GM19035 (cell line): ENCODE data around the gene GOLIM4.
A peak's percentile ranks its signal among the peaks of the same experiment; 100 is the strongest.
"Not testable (repeated sequence)": the region's sequence is repeated elsewhere in the genome, so short reads cannot be mapped to it uniquely, and the experiment has no call there.

ENCODE experiments used
- ATAC-seq: cut with Tn5 transposase; IDR thresholded peaks from one replicate; pipeline ENCODE4 v1.9.1; 2021; ENCODE audit not compliant: unreplicated experiment

GOLIM4 gene

DNA sequence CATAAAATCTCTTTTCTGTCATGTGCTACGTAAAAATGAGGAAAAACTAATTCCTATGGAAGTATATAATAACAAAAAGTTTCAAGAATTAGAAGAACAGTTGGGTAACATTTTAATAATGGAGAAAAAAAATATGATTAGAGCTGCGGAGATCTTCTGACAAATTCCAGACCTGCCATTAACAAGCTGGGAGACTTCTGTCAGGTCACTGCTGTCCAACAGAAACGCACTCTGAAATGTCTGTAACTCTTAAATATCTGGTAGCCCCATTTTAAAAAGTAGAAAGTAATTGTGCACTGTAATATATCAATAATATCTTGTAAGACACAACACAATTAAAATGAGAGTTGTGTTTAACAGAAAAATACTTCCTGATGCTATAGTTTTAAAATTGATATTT lies 15.7 kb downstream of the GOLIM4 start:
- no peak for ATAC-seq

DNA sequence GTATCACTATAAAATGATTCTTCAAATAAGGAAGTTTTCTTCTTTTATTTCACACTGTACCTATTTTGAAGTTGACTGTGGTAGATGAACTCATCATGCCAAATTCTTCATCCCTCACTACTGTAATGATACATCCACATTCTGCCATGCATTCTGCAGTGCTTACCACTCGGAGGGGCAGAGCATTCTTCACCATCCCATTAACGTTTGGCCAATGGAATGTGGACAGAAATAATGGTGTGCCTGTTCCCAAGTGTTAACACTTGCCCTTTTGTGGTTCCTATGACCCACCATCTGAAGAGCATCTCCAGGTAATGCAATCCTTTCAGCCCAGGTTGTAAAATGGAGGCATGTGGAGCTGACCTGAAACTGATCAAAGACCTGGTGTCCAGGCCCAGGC lies 18.6 kb downstream of the GOLIM4 start:
- no peak for ATAC-seq

DNA sequence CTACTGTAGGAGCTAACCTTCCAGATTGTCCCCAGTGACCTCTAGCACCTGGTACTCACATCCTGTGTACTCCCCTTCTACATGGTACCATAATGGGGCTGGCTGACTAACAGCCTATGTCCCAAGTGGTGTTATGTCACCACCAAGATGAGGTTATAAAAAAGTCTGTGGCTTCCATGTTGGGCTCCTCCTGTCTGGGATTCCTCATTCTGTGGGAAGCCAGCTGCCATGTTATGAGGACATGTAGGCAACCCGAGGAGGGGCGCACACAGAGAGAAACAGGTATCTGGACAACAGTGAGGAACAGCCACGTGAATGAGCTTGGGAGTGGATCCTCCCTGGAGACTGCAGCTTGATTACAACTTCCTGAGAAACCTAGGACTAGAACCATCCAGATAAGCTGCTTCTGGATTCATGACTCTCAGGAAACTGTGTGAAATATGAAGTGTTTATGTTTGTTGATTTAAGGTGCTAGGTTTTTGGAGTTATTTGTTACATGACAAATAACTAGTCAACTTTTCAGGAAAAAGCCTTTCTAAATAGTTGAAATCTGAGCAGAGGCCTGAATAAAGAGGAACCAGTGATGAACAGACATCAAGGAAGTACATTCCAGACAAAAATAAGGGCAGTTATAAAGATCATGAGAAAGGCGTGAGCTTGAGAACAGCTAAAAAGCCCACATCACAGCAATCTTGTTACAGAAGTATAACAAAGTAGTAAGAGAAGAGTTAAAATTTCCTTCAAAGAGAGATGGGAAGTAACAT lies 21.7 kb downstream of the GOLIM4 start:
- no peak for ATAC-seq

DNA sequence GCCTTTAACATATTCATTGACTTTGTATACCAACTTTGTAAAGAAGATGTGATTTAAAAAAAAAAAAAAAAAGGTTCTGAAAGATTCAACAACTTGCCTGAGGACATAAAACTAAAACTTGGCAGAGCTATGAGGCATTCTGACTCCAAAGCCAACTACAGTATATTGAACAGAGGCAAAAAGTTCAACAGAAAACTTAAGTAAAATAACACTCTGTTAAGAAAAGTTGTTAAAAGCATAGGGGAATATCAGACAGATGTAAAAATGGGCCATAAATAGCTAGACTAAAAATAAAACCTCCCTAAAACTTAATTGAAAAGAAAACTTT lies 23.4 kb downstream of the GOLIM4 start:
- no peak for ATAC-seq

DNA sequence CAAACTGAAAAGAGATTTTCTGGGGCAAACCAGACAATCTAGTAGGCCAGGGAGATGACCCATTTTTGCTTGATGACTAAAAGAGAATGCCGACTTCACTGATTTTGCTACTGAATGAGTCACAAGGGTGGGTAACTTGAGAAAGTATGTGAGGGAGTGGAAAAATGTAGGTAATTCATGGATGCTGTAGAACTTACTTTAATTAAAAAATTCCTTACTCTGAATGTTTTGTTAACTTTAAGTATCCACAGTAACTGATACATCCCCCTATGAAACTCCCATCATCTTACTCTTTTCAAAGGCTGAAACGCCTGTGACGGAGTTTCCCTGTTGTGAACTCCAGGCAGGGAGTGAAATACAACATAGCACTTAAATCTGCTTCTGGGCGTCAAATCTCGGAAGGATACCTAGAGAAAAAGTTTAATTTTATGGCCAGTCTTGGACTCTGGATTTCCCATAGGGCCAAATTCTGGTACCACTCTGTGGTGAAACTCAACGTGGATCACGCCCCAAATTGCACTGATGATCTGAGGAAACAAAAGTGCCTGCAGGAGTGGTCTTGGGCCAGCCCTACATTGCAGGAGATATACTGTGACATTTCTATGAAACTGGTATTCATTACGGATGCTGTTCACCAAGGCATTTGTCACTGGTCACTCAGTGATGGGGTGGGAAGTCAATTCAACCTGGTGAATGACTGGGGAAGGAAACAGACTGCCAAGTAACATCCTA lies 24.0 kb downstream of the GOLIM4 start:
- no peak for ATAC-seq

DNA sequence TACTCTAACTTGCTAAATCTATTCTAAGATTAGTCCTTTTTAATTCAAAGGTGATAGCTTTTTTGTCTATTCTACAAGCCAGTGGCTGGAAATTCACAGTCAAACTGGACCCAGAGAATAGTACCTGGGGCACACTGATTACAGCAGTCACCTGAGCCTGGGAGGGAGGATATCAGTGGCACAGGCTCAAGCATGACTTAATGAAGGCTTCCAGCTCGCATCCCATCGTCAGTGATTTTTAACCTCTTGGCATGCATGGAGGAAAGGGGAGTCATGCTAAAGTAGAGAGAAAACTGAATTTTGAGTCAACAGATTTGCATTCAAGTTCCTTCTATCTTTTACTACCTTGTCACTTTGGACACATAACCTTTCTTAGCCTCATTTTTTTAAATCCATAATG lies 24.8 kb downstream of the GOLIM4 start:
- ATAC-seq, result no peak

DNA sequence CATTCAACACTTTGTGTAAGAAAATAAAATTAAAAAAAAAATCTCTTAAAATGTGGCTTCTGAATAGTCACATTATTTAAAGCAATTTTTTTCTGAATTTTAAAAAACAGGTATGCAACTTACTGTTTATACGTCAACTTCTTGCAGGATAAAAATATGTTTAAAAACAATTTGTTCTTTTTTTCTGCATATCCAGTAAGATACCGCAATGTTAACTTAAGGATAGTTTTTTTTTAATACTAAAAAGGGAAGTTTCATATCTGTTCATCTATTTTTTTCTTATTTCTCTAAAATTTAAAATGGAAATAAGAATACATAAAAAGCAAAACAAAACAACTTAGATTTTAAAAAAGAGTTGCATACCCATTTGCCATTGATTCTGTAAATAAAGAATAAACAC lies 27.4 kb downstream of the GOLIM4 start:
- ATAC-seq, result no peak

DNA sequence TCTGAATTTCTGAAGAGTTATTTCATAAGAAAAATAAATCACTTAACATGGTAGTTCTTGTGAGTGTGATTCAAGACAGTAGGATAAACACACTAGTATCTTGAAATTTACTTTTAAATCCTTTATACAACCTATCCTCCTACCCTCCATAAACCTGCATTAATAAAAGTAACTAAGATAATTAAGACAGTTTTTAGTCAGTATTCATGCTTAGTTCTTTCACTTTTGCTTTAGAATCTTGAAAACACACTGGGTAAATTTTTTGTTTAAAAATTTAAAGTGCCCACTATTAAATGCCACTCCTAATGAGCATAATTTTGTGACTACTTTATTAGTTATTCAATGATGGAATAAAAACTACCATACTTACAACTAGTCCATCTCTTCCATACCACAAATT lies 28.8 kb downstream of the GOLIM4 start:
- no peak for ATAC-seq

DNA sequence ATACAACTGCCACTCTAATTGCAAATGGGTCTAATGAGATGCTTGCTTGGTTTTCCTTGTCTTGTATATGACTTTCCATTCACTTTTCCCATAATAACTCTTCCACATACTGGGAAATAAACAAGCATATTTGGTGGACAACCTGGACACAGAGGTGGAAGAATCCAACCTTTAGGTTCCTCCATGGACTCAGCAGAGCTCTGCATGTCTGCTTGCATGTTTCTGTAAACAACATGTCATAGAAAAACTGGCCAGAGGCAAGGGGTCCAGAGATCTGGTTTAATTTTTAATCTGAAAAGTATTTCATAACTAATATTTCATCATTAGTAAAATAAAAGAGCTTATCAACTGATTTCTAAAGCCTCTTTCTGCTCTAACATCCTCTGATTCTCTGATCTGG lies 30.2 kb downstream of the GOLIM4 start:
- ATAC-seq, result no peak

DNA sequence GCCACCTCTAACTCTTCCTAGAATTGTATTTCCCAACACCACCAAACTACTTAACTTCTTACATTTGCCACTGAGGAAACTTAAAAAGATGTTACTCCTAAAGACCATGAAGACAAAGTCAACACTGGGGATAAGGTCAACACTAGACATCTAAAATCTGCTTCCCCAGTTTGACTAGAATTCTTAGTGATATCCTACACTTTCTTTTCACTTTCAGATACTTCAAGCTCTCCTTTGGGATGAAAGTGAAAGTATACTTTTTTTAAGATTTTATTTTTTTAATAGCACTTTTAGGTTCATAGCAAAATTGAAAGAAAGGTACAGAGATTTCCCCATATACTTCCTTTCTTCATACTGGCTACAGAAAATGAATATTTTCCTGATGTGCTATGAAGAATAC lies 32.6 kb downstream of the GOLIM4 start:
- ATAC-seq, result no peak

DNA sequence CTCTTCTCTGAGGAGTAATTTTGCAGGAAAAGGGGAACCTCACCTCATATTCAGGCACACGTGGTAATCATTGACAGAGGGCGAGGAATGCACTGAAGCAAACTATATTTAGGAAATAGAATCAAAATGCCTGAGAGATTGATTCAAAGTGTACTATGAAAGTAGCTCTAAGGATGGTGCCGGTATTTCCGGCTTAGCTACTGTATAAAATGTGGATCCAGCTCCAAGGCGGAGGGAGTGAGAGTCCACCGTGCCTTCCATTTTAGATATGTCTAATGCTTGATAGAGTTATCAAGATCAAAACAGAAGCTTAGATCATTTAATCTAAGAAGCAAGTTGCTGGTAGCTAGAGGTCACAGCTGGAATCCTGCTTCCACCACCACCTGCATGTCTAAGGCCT lies 33.0 kb downstream of the GOLIM4 start:
- no peak for ATAC-seq

DNA sequence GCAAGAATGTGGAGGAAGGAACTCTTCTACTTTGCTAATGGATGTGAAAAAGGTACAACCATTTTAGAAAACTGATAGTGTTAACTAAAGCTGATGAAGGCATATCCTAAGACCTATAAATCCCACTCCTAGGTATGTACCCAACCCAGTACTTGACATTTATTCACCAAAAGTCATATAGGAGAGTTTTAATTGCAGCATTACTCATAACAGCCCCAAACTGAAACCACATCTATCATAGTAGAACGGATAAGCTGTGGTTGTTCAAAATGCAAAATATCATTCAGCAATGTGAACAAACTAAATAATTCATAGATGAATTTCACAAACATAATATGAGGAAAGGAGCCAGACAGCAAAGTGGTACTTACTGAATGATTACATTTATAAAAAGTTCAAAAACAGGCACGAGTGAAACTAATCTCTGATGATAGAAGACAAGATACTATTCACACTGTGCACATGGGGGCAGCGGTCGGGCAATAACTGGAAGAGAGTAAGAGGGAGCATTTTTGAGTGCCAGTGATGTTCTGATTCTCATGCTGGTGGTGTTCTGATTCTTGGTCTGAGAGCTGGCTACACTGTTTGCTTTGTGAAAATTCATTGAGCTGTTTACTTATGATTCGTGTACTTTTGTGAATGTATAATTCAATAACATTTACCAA lies 34.3 kb downstream of the GOLIM4 start:
- ATAC-seq, result peak; percentile 96

DNA sequence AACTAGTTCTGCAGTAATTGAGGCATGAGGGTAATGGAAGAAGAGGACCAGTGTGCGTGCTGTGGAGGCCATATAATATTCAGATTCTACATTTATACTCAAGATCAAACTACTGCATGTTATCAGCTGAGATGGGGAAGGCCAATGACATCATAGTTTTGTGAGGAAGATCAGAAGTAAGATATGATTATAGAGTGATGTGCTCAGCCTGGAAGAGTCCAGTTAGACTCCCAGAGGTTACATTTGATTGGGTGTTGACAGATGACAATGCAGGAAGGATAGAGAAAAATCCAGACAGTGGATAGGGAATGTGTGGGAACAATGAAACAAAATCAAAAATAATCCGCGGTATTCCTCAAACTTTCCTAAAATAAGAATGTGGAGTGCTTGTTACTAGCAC lies 35.4 kb downstream of the GOLIM4 start:
- ATAC-seq, result no peak

DNA sequence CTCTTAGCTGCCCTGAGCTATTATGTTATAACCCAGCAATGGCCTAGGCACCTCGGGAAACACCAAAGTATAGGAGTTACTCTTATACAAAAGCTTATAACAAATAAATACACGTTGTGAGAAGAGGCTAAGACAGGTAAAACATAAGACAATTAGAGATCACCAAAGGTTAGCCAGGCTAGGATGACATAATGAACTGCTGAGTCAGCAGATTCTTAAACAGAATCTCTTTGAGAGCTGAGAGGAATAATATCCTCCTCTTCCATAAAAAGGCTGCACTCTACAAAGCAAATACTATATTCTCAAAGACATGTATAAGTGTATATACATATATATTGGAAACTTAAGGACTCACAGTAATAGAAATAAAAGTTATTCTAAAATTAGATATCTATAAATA lies 37.2 kb downstream of the GOLIM4 start:
- no peak for ATAC-seq

DNA sequence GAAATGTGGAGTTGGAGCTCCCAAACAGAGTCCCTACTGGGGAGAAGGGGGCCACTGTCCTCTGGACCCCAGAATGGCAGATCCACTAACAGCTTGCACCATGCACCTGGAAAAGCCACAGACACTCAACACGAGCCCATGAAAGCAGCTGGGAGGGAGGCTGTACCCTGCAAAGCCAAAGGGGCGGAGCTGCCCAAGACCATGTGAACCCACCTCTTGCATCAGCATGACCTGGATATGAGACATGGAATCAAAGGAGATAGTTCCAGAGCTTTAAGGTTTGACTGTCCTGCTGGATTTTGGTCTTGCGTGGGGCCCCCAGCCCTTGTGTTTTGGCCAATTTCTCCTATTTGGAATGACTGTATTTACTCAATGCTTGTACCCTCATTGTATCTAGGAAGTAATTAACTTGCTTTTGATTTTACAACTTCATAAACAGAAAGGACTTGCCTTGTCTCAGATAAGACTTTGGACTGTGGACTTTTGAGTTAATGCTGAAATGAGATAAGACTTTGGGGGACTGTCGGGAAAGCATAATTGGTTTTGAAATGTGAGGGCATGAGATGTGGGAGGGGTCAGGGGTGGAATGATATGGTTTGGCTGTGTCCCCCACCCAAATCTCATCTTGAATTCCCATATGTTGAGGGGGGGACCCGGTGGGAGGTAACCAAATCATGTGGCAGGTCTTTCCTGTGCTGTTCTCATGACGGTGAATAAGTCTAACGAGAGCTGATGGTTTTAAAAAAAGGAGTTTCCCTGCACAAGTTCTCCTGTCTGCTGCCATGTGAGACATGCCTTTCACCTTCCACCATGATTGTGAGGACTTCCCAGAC lies 39.1 kb downstream of the GOLIM4 start:
- ATAC-seq, result not testable (repeated sequence)

DNA sequence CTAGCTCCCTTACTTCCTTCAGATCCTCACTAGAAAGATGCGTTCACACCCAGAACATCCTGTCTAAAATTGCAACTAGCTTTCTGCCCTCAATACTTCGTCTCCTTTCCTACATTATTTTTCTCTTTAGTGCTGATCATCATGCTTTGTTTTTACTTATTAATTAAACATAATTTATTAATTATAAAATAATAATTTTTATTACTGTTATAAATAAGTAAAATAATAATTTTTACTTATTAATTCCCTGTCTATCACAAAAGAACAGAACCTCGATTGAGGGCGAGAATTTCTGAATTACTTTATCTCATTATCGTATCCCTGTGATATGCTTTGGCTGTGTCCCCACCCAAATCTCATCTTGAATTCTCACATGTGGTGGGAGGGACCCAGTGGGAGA lies 41.3 kb downstream of the GOLIM4 start:
- ATAC-seq, result no peak

DNA sequence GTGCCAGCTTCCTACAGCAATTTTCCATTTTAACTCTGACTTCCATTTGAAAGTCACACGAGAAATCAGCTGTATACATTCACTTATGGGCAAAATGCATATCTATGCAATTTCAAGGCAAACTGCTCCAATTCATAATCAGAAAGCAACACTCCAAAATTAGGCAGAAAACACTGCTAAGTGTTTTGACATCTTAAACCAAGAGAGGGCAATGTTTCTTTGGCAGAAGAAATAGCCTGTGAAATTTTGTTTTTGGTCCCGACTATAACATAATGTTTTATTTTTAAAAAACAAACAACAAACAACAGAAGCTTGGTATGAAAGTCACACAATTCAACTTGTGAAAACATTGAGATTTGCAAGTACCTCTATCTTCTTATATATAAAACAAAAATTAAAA lies 42.6 kb downstream of the GOLIM4 start:
- ATAC-seq, result no peak

DNA sequence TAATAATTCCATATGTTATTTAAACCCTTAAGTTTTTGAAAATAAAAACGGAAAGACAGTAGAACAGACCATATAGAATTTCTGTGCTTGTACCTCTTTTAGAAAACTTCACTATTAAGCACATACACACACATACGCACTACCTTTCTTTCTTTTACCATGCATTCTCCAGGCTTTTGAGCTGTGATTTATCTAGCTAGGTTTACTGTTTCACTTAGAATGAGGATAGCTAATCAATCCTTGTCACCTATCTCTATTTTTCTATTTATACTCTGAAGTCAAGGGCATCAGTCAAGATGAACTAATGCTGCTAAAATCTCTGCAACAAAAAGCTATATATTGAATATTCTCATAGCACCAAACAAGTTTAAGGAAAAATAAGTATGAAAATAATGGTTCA lies 43.2 kb downstream of the GOLIM4 start:
- ATAC-seq, result no peak

DNA sequence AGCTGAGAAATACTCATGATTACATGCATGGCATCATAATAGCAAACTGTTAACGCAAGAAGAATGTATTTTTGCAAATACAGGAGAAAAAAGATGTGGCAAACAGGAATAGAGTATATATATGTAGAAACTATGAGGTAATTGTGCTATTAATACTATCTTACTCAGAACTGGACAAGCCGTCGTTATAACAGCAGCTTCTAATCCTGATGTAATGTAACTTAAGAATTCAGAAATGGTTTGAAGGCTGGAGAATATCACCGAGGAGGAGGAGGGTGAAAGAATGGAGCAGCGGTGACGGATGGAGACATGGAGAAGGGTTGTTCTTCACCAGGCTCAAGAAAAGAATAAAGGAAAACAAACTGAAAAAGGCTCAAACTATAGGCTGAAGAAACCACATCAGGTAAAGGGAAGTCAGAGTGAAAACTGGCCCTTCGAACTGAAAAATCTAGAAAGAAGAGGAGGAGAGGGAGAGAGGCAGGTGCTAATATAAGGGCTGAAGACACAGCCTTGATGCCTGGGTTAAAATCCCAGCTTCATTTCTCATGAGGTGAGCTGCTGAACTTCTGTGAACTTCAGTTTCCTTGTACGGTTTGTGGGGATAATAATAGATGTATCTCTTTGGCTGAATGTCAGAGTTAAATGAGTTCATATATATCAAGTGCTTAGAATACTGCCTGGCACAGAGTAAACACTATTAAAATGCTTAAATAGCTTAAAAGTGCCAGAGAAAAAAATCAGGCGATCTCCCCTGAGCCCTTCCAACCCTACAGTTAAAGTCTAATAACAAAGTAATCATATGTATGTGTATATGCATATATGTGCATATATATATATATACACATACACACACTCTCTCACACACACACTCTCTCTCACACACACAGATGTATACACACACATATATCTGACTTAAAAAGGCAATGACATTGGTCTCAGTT lies 43.9 kb downstream of the GOLIM4 start:
- peak; percentile 71 for ATAC-seq

DNA sequence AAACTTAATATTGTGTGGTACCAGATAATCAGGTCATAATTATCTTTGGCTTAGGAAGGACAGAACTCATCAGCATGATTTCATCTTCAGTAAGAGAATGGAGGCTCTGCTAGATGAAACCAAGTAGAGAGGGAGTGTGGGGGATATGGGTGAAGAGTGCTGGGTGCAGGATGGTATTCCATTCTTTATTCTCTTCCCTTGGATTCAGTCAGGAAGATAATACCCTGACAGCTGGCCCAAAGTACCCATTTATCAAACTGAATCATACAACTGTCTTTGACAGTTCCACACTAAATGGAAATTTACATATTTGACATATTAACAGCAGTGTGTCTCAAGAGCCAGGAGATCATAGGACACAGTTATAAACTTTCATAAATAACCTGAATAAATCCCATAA lies 44.7 kb downstream of the GOLIM4 start:
- ATAC-seq, result no peak
